Measurements from ENCODE around the gene MRPS18A.

The MRPS18A gene

GRCh38 chr6:43699564-43700186 lies 12.1 kb upstream of the MRPS18A start:
- no peak for DNase-seq (ENCODE audit: extremely low read depth in 1 of 2, low read depth in 1 of 2)

DNA sequence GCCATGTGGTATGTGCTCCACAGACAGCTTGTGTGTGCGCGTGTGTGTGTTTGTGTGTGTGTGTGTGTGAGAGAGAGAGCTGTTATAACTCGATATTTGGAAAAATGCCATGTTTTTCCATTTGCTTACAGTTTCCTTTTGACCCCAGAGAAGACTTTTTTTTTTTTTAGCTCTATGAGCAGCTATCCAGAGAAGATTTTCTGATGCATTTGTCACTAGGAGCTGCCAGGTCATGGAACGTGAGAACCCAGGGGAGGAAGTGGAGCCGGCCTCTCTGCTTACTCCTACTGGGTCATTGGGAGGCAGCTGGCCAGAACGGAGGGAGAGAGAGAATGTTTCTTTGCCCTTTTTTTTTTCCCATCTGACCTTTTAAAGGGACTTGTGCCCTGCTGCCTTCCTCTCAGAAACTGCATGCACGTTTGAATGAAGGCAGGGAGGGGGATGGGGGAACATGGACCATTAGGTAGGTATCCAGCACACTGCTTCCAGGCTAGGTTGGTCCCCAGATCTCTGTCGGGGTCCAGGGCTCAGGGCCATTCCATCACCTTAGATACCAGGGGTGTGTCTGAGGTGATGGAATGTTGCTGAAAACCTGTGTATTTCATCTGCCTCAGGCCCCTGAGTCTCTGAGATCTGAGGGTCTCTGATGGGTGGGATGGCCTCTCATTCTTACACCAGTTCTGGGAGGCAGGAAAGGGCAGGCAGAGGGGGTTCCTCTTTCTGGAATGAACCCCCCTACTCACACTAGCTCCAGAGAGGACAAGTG lies 11.2 kb upstream of the MRPS18A start:
- no peak for DNase-seq (ENCODE audit: extremely low read depth in 1 of 2, low read depth in 1 of 2)

DNA sequence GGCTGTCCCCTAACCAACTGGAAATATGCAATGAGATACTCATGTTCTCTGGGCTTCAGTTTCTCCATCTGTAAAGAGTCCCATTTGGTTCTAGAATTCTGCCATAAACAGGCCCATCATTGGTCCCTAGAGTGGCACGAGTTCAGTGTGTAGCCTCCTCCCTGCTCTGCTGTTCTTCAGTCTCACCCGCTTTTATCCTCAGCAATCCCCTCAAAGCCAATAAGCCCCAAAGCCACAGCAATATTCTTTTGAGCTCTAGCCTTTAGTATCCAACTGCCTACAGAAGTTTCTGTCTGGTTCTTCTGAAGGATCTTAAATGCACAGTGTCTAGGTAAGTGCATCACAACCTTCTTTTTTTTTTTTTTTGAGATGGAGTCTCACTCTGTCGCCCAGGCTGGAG lies 9.8 kb upstream of the MRPS18A start:
- no peak for DNase-seq (ENCODE audit: extremely low read depth in 1 of 2, low read depth in 1 of 2)

DNA sequence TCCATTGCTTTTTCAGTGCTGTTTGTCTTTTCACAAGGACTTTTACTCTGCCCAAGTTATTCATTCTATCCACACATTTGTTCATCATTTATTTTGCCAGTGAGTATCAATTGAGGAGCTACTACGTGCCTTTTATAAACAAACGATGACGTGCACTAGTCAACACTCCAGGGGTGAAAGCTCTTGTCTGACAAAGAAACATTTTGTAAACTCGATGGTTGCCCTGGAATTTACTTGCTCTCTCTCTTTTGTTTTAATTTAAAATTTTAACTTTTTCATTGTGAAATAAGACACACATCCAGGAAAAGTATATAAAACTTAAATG lies 8.3 kb upstream of the MRPS18A start:
- no peak for DNase-seq (ENCODE audit: extremely low read depth in 1 of 2, low read depth in 1 of 2)

- DNase-seq (ENCODE audit: extremely low read depth in 1 of 2, low read depth in 1 of 2): no peak
Observed at GRCh38 chr6:43695215-43695966, 7.8 kb upstream of the MRPS18A start.

DNA sequence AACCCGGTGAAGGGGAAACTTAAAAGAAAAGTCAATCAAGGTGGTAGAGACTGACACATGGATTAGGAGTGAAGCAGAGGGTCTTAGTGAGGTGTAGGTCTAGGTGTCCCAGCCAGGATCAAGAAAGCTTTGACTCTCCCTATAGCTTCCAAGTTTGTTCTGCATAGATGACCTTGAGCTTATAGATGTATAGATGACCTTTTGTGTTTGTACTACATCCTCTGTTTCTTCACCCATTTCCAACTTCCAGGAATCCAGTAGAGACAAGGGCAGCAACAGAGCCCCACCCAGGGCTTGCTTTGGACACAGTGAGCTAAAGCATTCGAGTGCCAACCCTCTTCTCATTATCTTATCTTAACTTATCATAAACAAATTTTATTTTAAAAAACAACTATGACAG lies 1.8 kb upstream of the MRPS18A start:
- no peak for DNase-seq (ENCODE audit: extremely low read depth in 1 of 2, low read depth in 1 of 2)

DNA sequence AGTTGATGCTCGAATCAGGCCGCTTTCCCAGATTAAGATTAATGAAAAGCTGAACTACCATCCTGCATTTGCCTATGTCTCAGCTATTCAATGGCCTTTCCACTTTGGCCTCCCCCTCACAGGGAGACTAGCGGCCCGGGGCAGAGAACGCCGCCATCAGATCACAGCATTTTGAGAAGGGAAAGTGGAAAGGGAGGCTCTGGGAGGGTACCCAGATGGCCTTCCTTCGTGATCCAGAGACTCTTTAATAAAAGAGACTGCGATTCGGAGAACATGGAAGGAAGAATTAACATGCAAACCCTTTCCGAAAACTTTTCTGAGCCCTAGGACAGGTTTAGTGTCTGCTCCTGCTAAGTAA lies 533 bp downstream of the MRPS18A start:
- DNase-seq (ENCODE audit: extremely low read depth in 1 of 2, low read depth in 1 of 2): no peak

GRCh38 chr6:43683708-43684455 lies 3.7 kb downstream of the MRPS18A start:
- no peak for DNase-seq (ENCODE audit: extremely low read depth in 1 of 2, low read depth in 1 of 2)

DNA sequence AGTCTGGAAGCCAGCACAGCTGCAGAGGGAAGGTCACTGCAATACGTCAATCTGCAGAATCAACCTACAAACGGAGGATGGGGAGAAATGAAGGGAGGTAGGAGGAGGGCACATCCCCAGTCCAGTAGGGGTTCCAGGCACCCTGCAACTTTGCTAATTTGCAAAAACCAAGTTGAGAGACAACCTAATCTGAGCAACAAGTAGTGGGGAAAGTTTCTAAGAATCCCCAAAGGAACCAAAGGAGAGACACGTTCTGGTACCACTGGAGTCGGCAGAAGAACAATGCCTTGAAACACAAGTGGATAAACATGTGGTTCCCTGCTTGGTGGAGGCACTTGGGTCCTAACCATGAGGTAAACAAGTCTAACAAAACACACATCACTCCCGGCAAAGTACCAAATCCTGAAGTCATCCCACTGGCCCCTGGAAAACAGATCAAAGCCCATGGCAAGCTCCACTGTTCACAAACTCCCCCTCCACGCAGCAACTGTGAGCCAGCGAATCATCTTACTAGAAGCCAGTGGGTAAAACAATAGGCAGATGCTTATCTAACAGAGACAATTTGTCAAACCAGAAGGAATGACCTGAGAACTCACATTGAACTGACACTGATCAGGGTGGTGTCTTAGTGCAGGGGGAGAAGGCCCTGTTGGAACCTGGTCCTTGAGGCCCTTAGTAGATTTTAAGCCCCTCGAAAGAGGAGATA lies 4.7 kb downstream of the MRPS18A start:
- no peak for DNase-seq (ENCODE audit: extremely low read depth in 1 of 2, low read depth in 1 of 2)

DNA sequence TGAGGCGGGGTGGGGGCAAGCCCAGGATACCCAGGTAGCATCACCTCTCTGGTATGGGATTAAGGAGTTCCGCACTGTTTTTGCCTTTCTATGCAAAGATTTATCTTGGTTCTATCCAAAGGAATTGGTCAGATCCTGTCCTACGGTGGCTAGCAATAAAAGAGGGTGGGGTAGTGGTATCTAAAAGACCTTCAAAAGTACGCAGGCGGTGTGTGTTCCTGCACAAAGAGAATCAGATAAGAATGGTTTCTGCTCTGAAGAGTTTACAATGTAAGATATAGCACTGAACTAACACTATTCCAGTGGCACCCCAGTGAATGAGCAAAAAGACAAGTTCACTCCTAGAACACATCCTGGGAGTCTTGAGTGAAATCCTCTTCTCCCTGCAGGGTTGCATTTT lies 6.3 kb downstream of the MRPS18A start:
- no peak for DNase-seq (ENCODE audit: extremely low read depth in 1 of 2, low read depth in 1 of 2)

- no peak for DNase-seq (ENCODE audit: extremely low read depth in 1 of 2, low read depth in 1 of 2)
Observed at GRCh38 chr6:43680308-43681200, 7.0 kb downstream of the MRPS18A start.

- DNase-seq (ENCODE audit: extremely low read depth in 1 of 2, low read depth in 1 of 2): no peak
Observed at GRCh38 chr6:43679057-43679456, 8.5 kb downstream of the MRPS18A start.

DNA sequence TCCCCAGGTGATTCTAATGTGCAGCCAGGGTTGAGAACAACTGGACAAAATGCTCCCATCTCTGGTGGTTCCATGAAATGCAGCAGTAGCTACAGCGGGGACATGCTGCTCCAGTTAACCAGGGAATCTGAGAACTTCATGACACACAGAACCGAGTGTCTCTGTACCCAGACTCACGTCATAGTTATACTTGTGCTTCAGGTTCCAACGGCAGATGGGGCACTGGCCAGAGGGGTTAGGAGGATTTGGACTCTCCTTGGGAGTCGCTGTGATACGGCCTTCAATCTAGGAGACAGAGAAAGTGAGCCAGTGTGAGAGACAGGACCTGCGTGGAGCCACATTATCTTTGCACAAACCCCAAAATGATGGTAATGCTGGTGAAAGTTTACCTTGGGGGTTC lies 9.2 kb downstream of the MRPS18A start:
- DNase-seq (ENCODE audit: extremely low read depth in 1 of 2, low read depth in 1 of 2): no peak

GRCh38 chr6:43677759-43678158 lies 9.8 kb downstream of the MRPS18A start:
- DNase-seq (ENCODE audit: extremely low read depth in 1 of 2, low read depth in 1 of 2): no peak

GRCh38 chr6:43676962-43677606 lies 10.5 kb downstream of the MRPS18A start:
- DNase-seq (ENCODE audit: extremely low read depth in 1 of 2, low read depth in 1 of 2): no peak

GRCh38 chr6:43674921-43675320 lies 12.7 kb downstream of the MRPS18A start:
- no peak for DNase-seq (ENCODE audit: extremely low read depth in 1 of 2, low read depth in 1 of 2)

DNA sequence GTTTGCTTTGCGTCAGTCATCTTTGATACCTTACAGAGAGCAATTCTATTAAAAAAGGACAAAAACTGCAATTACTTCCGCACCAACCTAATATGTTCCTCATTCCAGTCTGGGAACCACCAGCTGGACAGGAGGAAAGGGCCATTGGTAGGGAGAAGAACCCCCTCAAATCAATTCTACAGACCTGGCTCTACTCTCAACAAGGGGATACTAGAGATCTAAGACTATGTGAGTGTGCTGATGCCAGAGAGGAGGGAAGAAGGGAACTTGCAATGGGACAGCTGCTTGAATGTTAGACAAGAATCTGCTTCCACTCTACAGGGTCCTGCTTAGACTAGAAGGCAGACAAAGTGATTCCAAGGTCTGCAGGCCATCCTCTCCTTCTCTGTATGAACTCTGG lies 13.3 kb downstream of the MRPS18A start:
- DNase-seq (ENCODE audit: extremely low read depth in 1 of 2, low read depth in 1 of 2): no peak

- DNase-seq (ENCODE audit: extremely low read depth in 1 of 2, low read depth in 1 of 2): no peak
Observed at GRCh38 chr6:43673444-43674084, 14.0 kb downstream of the MRPS18A start.
